Measurements from ENCODE around the gene PDE3A. TPM values are rescaled to one million over a fixed set of nuclear protein-coding genes. Genes with fewer than 3 reads are reported as not detected.

Gene PDE3A
- total and polyA plus RNA-seq, 2 of the 4 experiments (the other 2 are of a cell fraction) = 0.09 to 0.18 TPM

GRCh38 chr12:20410734-20411133, 42.4 kb downstream of the PDE3A start:
- H3K23ac ChIP-seq (ENCODE audit: low read depth, low read length) = no peak overlapping the region
- no peaks in the 10 kb centered on the region for H4K20me1 ChIP-seq (ENCODE audit: insufficient read depth, low read length)
- WGBS, 2 experiments (ENCODE audit: extremely low coverage in 2 of 2, insufficient read length in 1 of 2) = no CpG with 5 or more reads among the region's 1 CpG
- H3K18ac ChIP-seq (ENCODE audit: low read depth, low read length) = no peak overlapping the region
- TF ChIP-seq RCOR1 (IDR thresholded peaks at IDR 0.05; ENCODE audit: insufficient replicate concordance, low read length) = no peak
- no peak for TF ChIP-seq FOS (IDR thresholded peaks at IDR 0.05; ENCODE audit: low read depth, low read length)
- no peak for TF ChIP-seq USF2 (IDR thresholded peaks at IDR 0.05; ENCODE audit: low read depth, low read length)
- no peak for TF ChIP-seq MXI1 (IDR thresholded peaks at IDR 0.05; ENCODE audit: borderline replicate concordance, low read depth, low read length)
- TF ChIP-seq CTCF (conservative IDR thresholded peaks at IDR 0.05; ENCODE audit: low read depth, low read length) = no peak
- no peak for TF ChIP-seq RAD21 (IDR thresholded peaks at IDR 0.05; ENCODE audit: low read length)
- TF ChIP-seq ELK1 (IDR thresholded peaks at IDR 0.05; ENCODE audit: borderline replicate concordance, low read depth, low read length) = no peak
- TF ChIP-seq MAZ (IDR thresholded peaks at IDR 0.05; ENCODE audit: borderline replicate concordance, low read depth, low read length) = no peak
- ATAC-seq (ENCODE audit: low read depth) (no peak), DNase-seq (no peak)
- BruUV-seq (replicated peaks) = no TSS peak
- no peak overlapping the region for H2AFZ ChIP-seq (replicated peaks; ENCODE audit: low read length, poor library complexity)
- no peak overlapping the region for H4K91ac ChIP-seq (ENCODE audit: insufficient read depth, low read depth, low read length)
- in situ Hi-C loops (cut with MboI; ENCODE audit: low sequenced_read_pairs) (no loop called here), dilution Hi-C loops (cut with HindIII; ENCODE audit: low sequenced_read_pairs, unreplicated experiment) (no loop called here), intact Hi-C loops (cut with micrococcal nuclease) (no loop called here)
- H4K5ac ChIP-seq (ENCODE audit: low read depth, low read length) = no peak overlapping the region
- H3K14ac ChIP-seq (replicated peaks; ENCODE audit: low read depth, low read length) = no peak overlapping the region
- no peak overlapping the region for H2BK5ac ChIP-seq (ENCODE audit: low read depth, low read length, poor library complexity, severe bottlenecking)
- no peak overlapping the region for H2BK120ac ChIP-seq (ENCODE audit: low read depth, low read length)
- no peak overlapping the region for H2AK5ac ChIP-seq (ENCODE audit: low read depth, low read length)
- H2BK15ac ChIP-seq (ENCODE audit: low read depth, low read length) = no peak overlapping the region
- H3K9ac ChIP-seq (ENCODE audit: low read depth, low read length) = no peak overlapping the region
- no peak overlapping the region for H2BK20ac ChIP-seq (ENCODE audit: low read depth, low read length)
- no peak overlapping the region for H3K4me2 ChIP-seq (ENCODE audit: low read depth, low read length)
- no peaks in the 10 kb centered on the region for H3K4me1 ChIP-seq (ENCODE audit: control insufficient read depth, insufficient read depth, low read length)
- H3K27me3 ChIP-seq (ENCODE audit: control insufficient read depth, insufficient read depth, low read length) = no peaks in the 10 kb centered on the region
- no peak overlapping the region for H3K4ac ChIP-seq (ENCODE audit: low read depth, low read length)
- H3K9me1 ChIP-seq (ENCODE audit: insufficient read depth, low read length) = no peaks in the 10 kb centered on the region
- H3K9me3 ChIP-seq (ENCODE audit: control insufficient read depth, insufficient read depth, low read length) = no peaks in the 10 kb centered on the region
- POLR2A ChIA-PET (ENCODE audit: unreplicated experiment) = no interaction called here
- no peaks in the 10 kb centered on the region for H3K36me3 ChIP-seq (ENCODE audit: control insufficient read depth, insufficient read depth, low read length)
- no peak overlapping the region for H3K27ac ChIP-seq (ENCODE audit: insufficient read depth, low read length)
- CTCF ChIA-PET = no interaction called here
- H2AK9ac ChIP-seq (replicated peaks; ENCODE audit: low read depth, low read length, poor library complexity) = no peak overlapping the region
- no peak overlapping the region for H4K8ac ChIP-seq (ENCODE audit: low read depth in 2 of 2, low read length in 2 of 2)
- no peaks in the 10 kb centered on the region; a peak in 2 of 4 replicates for H3K79me1 ChIP-seq (ENCODE audit: low read depth in 1 of 2, low read length in 2 of 2)
- no peak overlapping the region for H3K56ac ChIP-seq (ENCODE audit: extremely low read depth, insufficient read depth, low read length)
- H3K4me3 ChIP-seq (ENCODE audit: insufficient read depth, low read depth, low read length) = no peak overlapping the region

Data from IMR-90 (cell line).